Activated CD4-positive, alpha-beta T cell treated with anti-CD3 and anti-CD28 coated beads, Interleukin-10, Interleukin-2, amounts not matched to agents 100 ng/mL and 50 ng/mL, durations not matched to agents 16 hours and 8 hours (primary cell): ENCODE data around the gene DSC1.
"Not testable (repeated sequence)": the region's sequence is repeated elsewhere in the genome, so short reads cannot be mapped to it uniquely, and the experiment has no call there.

ENCODE experiments used
- DNase-seq: peaks from one replicate; pipeline ENCODE4 v3.0.0-alpha.2; 2020

Gene DSC1

GRCh38 chr18:31162825-31163435, at the start of gene DSC1:
TSS of gene DSC1 (minus strand) at chr18:31162856. CDS start at chr18:31162594, 262 bp downstream.
- no peak for DNase-seq

GRCh38 chr18:31211047-31211446, 48.4 kb upstream of the DSC1 start:
- DNase-seq, result no peak

GRCh38 chr18:31209041-31209440, 46.4 kb upstream of the DSC1 start:
- DNase-seq, result no peak

GRCh38 chr18:31207391-31207790, 44.7 kb upstream of the DSC1 start:
- no peak for DNase-seq

GRCh38 chr18:31206787-31207381, 44.2 kb upstream of the DSC1 start:
- no peak for DNase-seq

- no peak for DNase-seq
Measured at GRCh38 chr18:31206071-31206470, 43.4 kb upstream of the DSC1 start.

- DNase-seq, result no peak
Measured at GRCh38 chr18:31205273-31205672, 42.6 kb upstream of the DSC1 start.

- DNase-seq, result no peak
Measured at GRCh38 chr18:31204833-31205232, 42.2 kb upstream of the DSC1 start.

- DNase-seq, result no peak
Measured at GRCh38 chr18:31204166-31204565, 41.5 kb upstream of the DSC1 start.

- DNase-seq, result no peak
Measured at GRCh38 chr18:31203794-31204148, 41.1 kb upstream of the DSC1 start.

- DNase-seq, result no peak
Measured at GRCh38 chr18:31203096-31203793, 40.6 kb upstream of the DSC1 start.

- no peak for DNase-seq
Measured at GRCh38 chr18:31199190-31199769, 36.6 kb upstream of the DSC1 start.

- DNase-seq, result no peak
Measured at GRCh38 chr18:31197676-31198075, 35.0 kb upstream of the DSC1 start.

- no peak for DNase-seq
Measured at GRCh38 chr18:31195063-31195462, 32.4 kb upstream of the DSC1 start.

- DNase-seq, result no peak
Measured at GRCh38 chr18:31192086-31192776, 29.6 kb upstream of the DSC1 start.

- DNase-seq, result no peak
Measured at GRCh38 chr18:31190919-31191318, 28.3 kb upstream of the DSC1 start.

- DNase-seq, result no peak
Measured at GRCh38 chr18:31189757-31190156, 27.1 kb upstream of the DSC1 start.

GRCh38 chr18:31185186-31185950, 22.7 kb upstream of the DSC1 start:
- DNase-seq, result no peak

GRCh38 chr18:31183302-31183701, 20.6 kb upstream of the DSC1 start:
- DNase-seq, result no peak

GRCh38 chr18:31177369-31177768, 14.7 kb upstream of the DSC1 start:
- DNase-seq, result not testable (repeated sequence)

- no peak for DNase-seq
Measured at GRCh38 chr18:31176531-31176930, 13.9 kb upstream of the DSC1 start.

- DNase-seq, result no peak
Measured at GRCh38 chr18:31171144-31171839, 8.6 kb upstream of the DSC1 start.
